HG03139 (cell line): ENCODE data around the gene LIN54.
"Not testable (repeated sequence)": the region's sequence is repeated elsewhere in the genome, so short reads cannot be mapped to it uniquely, and the experiment has no call there.

Experiments used
- ATAC-seq: cut with Tn5 transposase; IDR thresholded peaks from one replicate; pipeline ENCODE4 v1.9.1; 2021; ENCODE audit not compliant: unreplicated experiment

LIN54 gene

GRCh38 chr4:82951196-82951595 lies 59.4 kb downstream of the LIN54 start:
- no peak for ATAC-seq

GRCh38 chr4:82948647-82949204 lies 61.9 kb downstream of the LIN54 start:
- no peak for ATAC-seq

- ATAC-seq, result no peak
These were observed 63.1 kb downstream of the LIN54 start for GRCh38 chr4:82947498-82947897.

- no peak for ATAC-seq
These were observed 71.2 kb downstream of the LIN54 start for GRCh38 chr4:82939414-82939813.

- ATAC-seq, result no peak
These were observed 76.2 kb downstream of the LIN54 start for GRCh38 chr4:82934441-82934840.

GRCh38 chr4:82930848-82931755 lies 79.5 kb downstream of the LIN54 start:
- ATAC-seq, result no peak

GRCh38 chr4:82921795-82922194 lies 88.8 kb downstream of the LIN54 start:
- ATAC-seq, result no peak

- ATAC-seq, result no peak
These were observed 91.2 kb downstream of the LIN54 start for GRCh38 chr4:82919386-82919785.

- no peak for ATAC-seq
These were observed 92.5 kb downstream of the LIN54 start for GRCh38 chr4:82918091-82918490.

- not testable (repeated sequence) for ATAC-seq
These were observed 96.7 kb downstream of the LIN54 start for GRCh38 chr4:82913968-82914367.

- no peak for ATAC-seq
These were observed 97.3 kb downstream of the LIN54 start for GRCh38 chr4:82913305-82913704.

GRCh38 chr4:82909326-82909725 lies 101.3 kb downstream of the LIN54 start:
- ATAC-seq, result no peak

GRCh38 chr4:82906469-82906868 lies 104.2 kb downstream of the LIN54 start:
- ATAC-seq, result no peak

- ATAC-seq, result peak; percentile 44
These were observed 105.4 kb downstream of the LIN54 start for GRCh38 chr4:82905205-82905604.

GRCh38 chr4:82903737-82904136 lies 106.9 kb downstream of the LIN54 start:
- no peak for ATAC-seq

- ATAC-seq, result no peak
These were observed 109.4 kb downstream of the LIN54 start for GRCh38 chr4:82901183-82901718.

GRCh38 chr4:82900411-82901182 lies 110.0 kb downstream of the LIN54 start, which contains the start of gene THAP9:
THAP9 (plus strand) TSS chr4:82900735; CDS start chr4:82900803, 68 bp downstream.
- peak; percentile 88 for ATAC-seq

- peak; percentile 1 for ATAC-seq
These were observed 110.6 kb downstream of the LIN54 start for GRCh38 chr4:82900066-82900410.

- ATAC-seq, result no peak
These were observed 111.1 kb downstream of the LIN54 start for GRCh38 chr4:82899374-82900065.

- ATAC-seq, result no peak
These were observed 112.0 kb downstream of the LIN54 start for GRCh38 chr4:82898322-82899243.
